ENCODE results near the gene HOXA4.

HOXA4 gene

GRCh38 chr7:27143950-27144780 is 13.6 kb upstream of the HOXA4 start:
- Histone ChIP-seq H3F3A (ENCODE audit: insufficient read depth) (no peaks in the 10 kb centered on the region), H3K9ac (ENCODE audit: low read length) (no peak overlapping the region), H3K27me3 (ENCODE audit: low read length) (no peaks in the 10 kb centered on the region), H3K4me2 (ENCODE audit: low read depth, low read length, poor library complexity, severe bottlenecking) (no peak overlapping the region), H3K9me2 (replicated peaks; ENCODE audit: insufficient read depth, low read length) (no peaks in the 10 kb centered on the region), H3K9me3 (ENCODE audit: insufficient read depth, low read length) (no peaks in the 10 kb centered on the region), H3K36me3 (ENCODE audit: low read length) (no peaks in the 10 kb centered on the region), H2AFZ (ENCODE audit: low read depth, low read length, severe bottlenecking) (no peak overlapping the region), H4K20me1 (ENCODE audit: low read depth, low read length) (no peaks in the 10 kb centered on the region), H3K27ac (ENCODE audit: low read depth, low read length) (no peak overlapping the region), H3K79me2 (ENCODE audit: insufficient read depth, low read length) (peaks cover 1% of the 10 kb centered on the region; the same call in 1 of the 2 replicates), H3K4me3 (ENCODE audit: insufficient read depth, low read length, poor library complexity, severe bottlenecking) (no peak overlapping the region)
- TF ChIP-seq EZH2phosphoT487 (conservative IDR thresholded peaks at IDR 0.05; ENCODE audit: low read length), result no peak
- TF ChIP-seq CTCF (IDR thresholded peaks at IDR 0.05; ENCODE audit: insufficient read depth, low read length, poor library complexity, severe bottlenecking), result no peak

GRCh38 chr7:27143023-27143949 is 12.7 kb upstream of the HOXA4 start, which contains the start of gene HOXA5:
HOXA5 (minus strand) TSS chr7:27143681; CDS start chr7:27143607, 74 bp downstream.
- Histone ChIP-seq H3K79me2 (ENCODE audit: insufficient read depth, low read length) (no peaks in the 10 kb centered on the region; the same call in 1 of the 2 replicates), H3K4me3 (ENCODE audit: insufficient read depth, low read length, poor library complexity, severe bottlenecking) (no peak within 1 kb of the TSS), H3K9me3 (ENCODE audit: insufficient read depth, low read length) (no peaks in the 10 kb centered on the region), H3K9me2 (replicated peaks; ENCODE audit: insufficient read depth, low read length) (no peaks in the 10 kb centered on the region), H3F3A (ENCODE audit: insufficient read depth) (no peaks in the 10 kb centered on the region), H3K27me3 (ENCODE audit: low read length) (no peaks in the 10 kb centered on the region), H3K27ac (ENCODE audit: low read depth, low read length) (no peak within 1 kb of the TSS), H4K20me1 (ENCODE audit: low read depth, low read length) (no peaks in the 10 kb centered on the region), H3K9ac (ENCODE audit: low read length) (no peak within 1 kb of the TSS), H2AFZ (ENCODE audit: low read depth, low read length, severe bottlenecking) (no peak within 1 kb of the TSS), H3K36me3 (ENCODE audit: low read length) (no peaks in the 10 kb centered on the region), H3K4me2 (ENCODE audit: low read depth, low read length, poor library complexity, severe bottlenecking) (no peak within 1 kb of the TSS)
- TF ChIP-seq EZH2phosphoT487 (conservative IDR thresholded peaks at IDR 0.05; ENCODE audit: low read length), result no peak
- TF ChIP-seq CTCF (IDR thresholded peaks at IDR 0.05; ENCODE audit: insufficient read depth, low read length, poor library complexity, severe bottlenecking), result no peak

- no peaks in the 10 kb centered on the region for H3K27me3 ChIP-seq (ENCODE audit: low read length)
- H3F3A ChIP-seq (ENCODE audit: insufficient read depth), result no peaks in the 10 kb centered on the region
- no peak overlapping the region for H3K9ac ChIP-seq (ENCODE audit: low read length)
- H3K79me2 ChIP-seq (ENCODE audit: insufficient read depth, low read length), result no peaks in the 10 kb centered on the region
- H3K9me3 ChIP-seq (ENCODE audit: insufficient read depth, low read length), result no peaks in the 10 kb centered on the region
- H4K20me1 ChIP-seq (ENCODE audit: low read depth, low read length), result no peaks in the 10 kb centered on the region
- no peak overlapping the region for H3K4me3 ChIP-seq (ENCODE audit: insufficient read depth, low read length, poor library complexity, severe bottlenecking)
- no peaks in the 10 kb centered on the region for H3K36me3 ChIP-seq (ENCODE audit: low read length)
- H3K4me2 ChIP-seq (ENCODE audit: low read depth, low read length, poor library complexity, severe bottlenecking), result no peak overlapping the region
- H3K9me2 ChIP-seq (replicated peaks; ENCODE audit: insufficient read depth, low read length), result no peaks in the 10 kb centered on the region
- H2AFZ ChIP-seq (ENCODE audit: low read depth, low read length, severe bottlenecking), result no peak overlapping the region
- TF ChIP-seq CTCF (IDR thresholded peaks at IDR 0.05; ENCODE audit: insufficient read depth, low read length, poor library complexity, severe bottlenecking), result no peak
- TF ChIP-seq EZH2phosphoT487 (conservative IDR thresholded peaks at IDR 0.05; ENCODE audit: low read length), result no peak
- H3K27ac ChIP-seq (ENCODE audit: low read depth, low read length), result no peak overlapping the region
Measured at GRCh38 chr7:27142580-27143022, 12.0 kb upstream of the HOXA4 start.

All from SU-DHL-6 (cell line).